Activated CD4-positive, alpha-beta T cell treated with anti-CD3 and anti-CD28 coated beads, Interleukin-2, amount 10 ng/mL, durations not matched to agents 7 days and 5 days (primary cell): ENCODE data around the gene AP3S1. TPM values are rescaled to one million over a fixed set of nuclear protein-coding genes. Genes with fewer than 3 reads are reported as not detected.
"Not testable (repeated sequence)": the region's sequence is repeated elsewhere in the genome, so short reads cannot be mapped to it uniquely, and the experiment has no call there.

ENCODE experiments used
- CTCF ChIA-PET: fragments of 350-600 bp; sonication (Branson Sonifier 250); formaldehyde crosslinking; loops from one replicate; lab custom pipeline; 2021; ENCODE audit warnings: antibody characterized with exemption; lab: Charles Lee
- POLR2A ChIA-PET: fragments of 350-600 bp; sonication (Branson Sonifier 250); formaldehyde crosslinking; loops from one replicate; lab custom pipeline; 2021; ENCODE audit warnings: antibody characterized with exemption; lab: Charles Lee
- DNase-seq: peaks from one replicate; pipeline ENCODE4 v3.0.0-alpha.2; 2020
- H3K27ac Mint-ChIP-seq: one replicate; pipeline ENCODE4 v1.8.0; 2021; ENCODE audit warnings: mild to moderate bottlenecking, moderate library complexity, mixed read lengths
- H3K27me3 Mint-ChIP-seq: one replicate; pipeline ENCODE4 v1.8.0; 2021; ENCODE audit warnings: mixed read lengths
- H3K36me3 Mint-ChIP-seq: one replicate; pipeline ENCODE4 v1.8.0; 2021; ENCODE audit warnings: low read depth, mixed read lengths
- H3K4me1 Mint-ChIP-seq: one replicate; pipeline ENCODE4 v1.8.0; 2021; ENCODE audit warnings: mixed read lengths
- H3K4me3 Mint-ChIP-seq: one replicate; pipeline ENCODE4 v1.8.0; 2021; ENCODE audit warnings: mild to moderate bottlenecking, moderate library complexity, mixed read lengths
- H3K9me3 Mint-ChIP-seq: one replicate; pipeline ENCODE4 v1.8.0; 2021; ENCODE audit warnings: mixed read lengths
- total RNA-seq, 2 experiments: library from RNA; stranded (reverse); gene quantifications; one replicate each; pipeline ENCODE4 v1.2.3, GENCODE V29; 2021

Gene AP3S1
- total RNA-seq, 2 experiments from 2014 or later = 68.8 to 74.0 TPM

GRCh38 chr5:115888027-115888426 is 46.3 kb downstream of the AP3S1 start:
- H3K27ac Mint-ChIP-seq = no peak overlapping the region
- CTCF ChIA-PET = no interaction called here
- POLR2A ChIA-PET = no interaction called here

GRCh38 chr5:115892021-115892420 is 50.3 kb downstream of the AP3S1 start:
- Mint-ChIP-seq H3K4me1 (no peaks in the 10 kb centered on the region), H3K36me3 (no peaks in the 10 kb centered on the region), H3K27ac (no peak overlapping the region), H3K27me3 (no peaks in the 10 kb centered on the region), H3K9me3 (no peaks in the 10 kb centered on the region), H3K4me3 (no peak overlapping the region)
- POLR2A ChIA-PET = no interaction called here
- CTCF ChIA-PET = no interaction called here
- no peak for DNase-seq

More at GRCh38 chr5:115888027-115888426, 46.3 kb downstream of the AP3S1 start:
- H3K4me1 Mint-ChIP-seq = no peaks in the 10 kb centered on the region
- no peaks in the 10 kb centered on the region for H3K27me3 Mint-ChIP-seq
- H3K36me3 Mint-ChIP-seq = peaks cover 6% of the 10 kb centered on the region
- H3K9me3 Mint-ChIP-seq = no peaks in the 10 kb centered on the region
- no peak for DNase-seq
- no peak overlapping the region for H3K4me3 Mint-ChIP-seq

- POLR2A ChIA-PET = no interaction called here
- no peaks in the 10 kb centered on the region for H3K36me3 Mint-ChIP-seq
- no peaks in the 10 kb centered on the region for H3K27me3 Mint-ChIP-seq
- no peak overlapping the region for H3K27ac Mint-ChIP-seq
- CTCF ChIA-PET = interaction anchor here (0.6 kb wide), 1 partner anchor 128 kb away, joined by 3 read pairs; no protein-coding TSS in a partner anchor
- no peak overlapping the region for H3K4me3 Mint-ChIP-seq
- no peaks in the 10 kb centered on the region for H3K9me3 Mint-ChIP-seq
- H3K4me1 Mint-ChIP-seq = no peaks in the 10 kb centered on the region
- DNase-seq = no peak
Observed at GRCh38 chr5:115894342-115894741, 52.6 kb downstream of the AP3S1 start.

- no peaks in the 10 kb centered on the region for H3K36me3 Mint-ChIP-seq
- ChIA-PET POLR2A (no interaction called here), CTCF (interaction anchor here (1.6 kb wide), 1 partner anchor 9 kb away, joined by 4 read pairs; no protein-coding TSS in a partner anchor)
- H3K4me1 Mint-ChIP-seq = no peaks in the 10 kb centered on the region
- DNase-seq = no peak
- no peak overlapping the region for H3K27ac Mint-ChIP-seq
- H3K27me3 Mint-ChIP-seq = no peaks in the 10 kb centered on the region
- H3K9me3 Mint-ChIP-seq = no peaks in the 10 kb centered on the region
- no peak overlapping the region for H3K4me3 Mint-ChIP-seq
Observed at GRCh38 chr5:115895821-115896220, 54.1 kb downstream of the AP3S1 start.

- ChIA-PET CTCF (no interaction called here), POLR2A (no interaction called here)
- Mint-ChIP-seq H3K27ac (no peak overlapping the region), H3K36me3 (no peaks in the 10 kb centered on the region), H3K4me3 (no peak overlapping the region), H3K4me1 (no peaks in the 10 kb centered on the region), H3K27me3 (no peaks in the 10 kb centered on the region), H3K9me3 (no peaks in the 10 kb centered on the region)
- no peak for DNase-seq
Observed at GRCh38 chr5:115898656-115899055, 56.9 kb downstream of the AP3S1 start.

- Mint-ChIP-seq H3K9me3 (no peaks in the 10 kb centered on the region), H3K27me3 (no peaks in the 10 kb centered on the region), H3K4me1 (no peaks in the 10 kb centered on the region), H3K27ac (no peak overlapping the region), H3K4me3 (no peak overlapping the region), H3K36me3 (no peaks in the 10 kb centered on the region)
- ChIA-PET CTCF (no interaction called here), POLR2A (no interaction called here)
- DNase-seq = no peak
Observed at GRCh38 chr5:115907177-115907576, 65.4 kb downstream of the AP3S1 start.

- H3K4me1 Mint-ChIP-seq, H3K36me3 Mint-ChIP-seq, DNase-seq, H3K27me3 Mint-ChIP-seq, CTCF ChIA-PET, H3K9me3 Mint-ChIP-seq, H3K27ac Mint-ChIP-seq, H3K4me3 Mint-ChIP-seq: not testable (repeated sequence)
- POLR2A ChIA-PET = interaction anchor here (0.6 kb wide), 1 partner anchor 1187 kb away, joined by 3 read pairs; no protein-coding TSS in a partner anchor
Observed at GRCh38 chr5:115913623-115914400, 72.1 kb downstream of the AP3S1 start.

- Mint-ChIP-seq H3K27ac (no peak overlapping the region), H3K9me3 (no peaks in the 10 kb centered on the region), H3K4me1 (no peaks in the 10 kb centered on the region), H3K36me3 (no peaks in the 10 kb centered on the region), H3K4me3 (no peak overlapping the region), H3K27me3 (no peaks in the 10 kb centered on the region)
- no peak for DNase-seq
- CTCF ChIA-PET = no interaction called here
- POLR2A ChIA-PET = no interaction called here
Observed at GRCh38 chr5:115920171-115920725, 78.5 kb downstream of the AP3S1 start.

GRCh38 chr5:115928578-115929407 is 87.1 kb downstream of the AP3S1 start:
- CTCF ChIA-PET, H3K4me3 Mint-ChIP-seq, DNase-seq, H3K27me3 Mint-ChIP-seq, H3K9me3 Mint-ChIP-seq, H3K36me3 Mint-ChIP-seq, POLR2A ChIA-PET, H3K27ac Mint-ChIP-seq, H3K4me1 Mint-ChIP-seq: not testable (repeated sequence)

- POLR2A ChIA-PET, H3K9me3 Mint-ChIP-seq, CTCF ChIA-PET, DNase-seq, H3K4me3 Mint-ChIP-seq, H3K36me3 Mint-ChIP-seq, H3K27me3 Mint-ChIP-seq, H3K4me1 Mint-ChIP-seq, H3K27ac Mint-ChIP-seq: not testable (repeated sequence)
Observed at GRCh38 chr5:115930171-115930570, 88.4 kb downstream of the AP3S1 start.

GRCh38 chr5:115930630-115931337 is 89.0 kb downstream of the AP3S1 start:
- H3K27ac Mint-ChIP-seq = no peak overlapping the region
- CTCF ChIA-PET = interaction anchor here (1.3 kb wide), 1 partner anchor 36 kb away, joined by 4 read pairs; no protein-coding TSS in a partner anchor
- no peaks in the 10 kb centered on the region for H3K4me1 Mint-ChIP-seq
- no peak for DNase-seq
- H3K27me3 Mint-ChIP-seq = no peaks in the 10 kb centered on the region
- H3K4me3 Mint-ChIP-seq = no peak overlapping the region
- POLR2A ChIA-PET = no interaction called here
- H3K36me3 Mint-ChIP-seq = no peaks in the 10 kb centered on the region
- H3K9me3 Mint-ChIP-seq = no peaks in the 10 kb centered on the region

- H3K27me3 Mint-ChIP-seq = peaks cover 4% of the 10 kb centered on the region
Observed at GRCh38 chr5:115932991-115933390, 91.3 kb downstream of the AP3S1 start.

More at GRCh38 chr5:115932991-115933390, 91.3 kb downstream of the AP3S1 start:
- H3K4me1 Mint-ChIP-seq = no peaks in the 10 kb centered on the region
- H3K4me3 Mint-ChIP-seq = no peak overlapping the region
- DNase-seq = no peak
- ChIA-PET POLR2A (no interaction called here), CTCF (no interaction called here)
- no peaks in the 10 kb centered on the region for H3K9me3 Mint-ChIP-seq
- no peaks in the 10 kb centered on the region for H3K36me3 Mint-ChIP-seq
- no peak overlapping the region for H3K27ac Mint-ChIP-seq
